ENCODE data around the gene AKIRIN1. TPM values are rescaled to one million over a fixed set of nuclear protein-coding genes. Genes with fewer than 3 reads are reported as not detected.
A peak's percentile ranks its signal among the peaks of the same experiment; 100 is the strongest.
"Not testable (repeated sequence)": the region's sequence is repeated elsewhere in the genome, so short reads cannot be mapped to it uniquely, and the experiment has no call there.

AKIRIN1 gene
- total RNA-seq, 1 donor from 2014 or later = 26.1 TPM

DNA sequence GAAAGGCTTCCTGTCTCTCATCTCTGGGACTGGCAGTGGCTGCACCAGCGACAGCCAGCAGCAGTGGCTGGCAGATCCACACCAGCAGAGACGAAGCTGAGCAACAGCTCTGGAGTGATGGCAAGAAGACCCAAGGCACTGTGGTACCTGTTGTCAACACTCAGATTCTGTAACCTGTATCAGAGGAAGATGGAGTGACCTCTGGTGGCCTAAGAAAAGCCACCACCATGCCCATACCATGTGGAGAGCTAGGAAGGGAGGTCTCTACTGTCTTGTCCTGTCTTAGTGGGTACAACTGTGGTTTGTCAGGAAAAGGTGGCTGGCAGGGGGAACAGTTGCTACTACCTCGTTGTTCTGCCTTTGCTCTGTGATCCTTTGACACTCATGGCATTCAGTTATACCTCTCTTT is 26.9 kb upstream of the AKIRIN1 start:
- H3K9ac ChIP-seq (ENCODE audit: low read depth in 1 of 3, low read length in 3 of 3) = no peak overlapping the region
- H3K27ac ChIP-seq (ENCODE audit: low read depth, low read length) = no peak overlapping the region
- no peaks in the 10 kb centered on the region for H3K4me1 ChIP-seq (ENCODE audit: control insufficient read depth in 3 of 3, insufficient read depth in 3 of 3, low read length in 3 of 3)
- H3K27me3 ChIP-seq (ENCODE audit: control insufficient read depth in 3 of 3, insufficient read depth in 3 of 3, low read length in 3 of 3) = no peaks in the 10 kb centered on the region
- no peaks in the 10 kb centered on the region for H3K36me3 ChIP-seq (ENCODE audit: control insufficient read depth in 3 of 3, insufficient read depth in 3 of 3, low read length in 3 of 3)
- no peak overlapping the region for H3K4me3 ChIP-seq (ENCODE audit: low read length in 3 of 3)
- H3K9me3 ChIP-seq (ENCODE audit: control insufficient read depth in 3 of 3, low read length in 3 of 3) = no peaks in the 10 kb centered on the region

DNA sequence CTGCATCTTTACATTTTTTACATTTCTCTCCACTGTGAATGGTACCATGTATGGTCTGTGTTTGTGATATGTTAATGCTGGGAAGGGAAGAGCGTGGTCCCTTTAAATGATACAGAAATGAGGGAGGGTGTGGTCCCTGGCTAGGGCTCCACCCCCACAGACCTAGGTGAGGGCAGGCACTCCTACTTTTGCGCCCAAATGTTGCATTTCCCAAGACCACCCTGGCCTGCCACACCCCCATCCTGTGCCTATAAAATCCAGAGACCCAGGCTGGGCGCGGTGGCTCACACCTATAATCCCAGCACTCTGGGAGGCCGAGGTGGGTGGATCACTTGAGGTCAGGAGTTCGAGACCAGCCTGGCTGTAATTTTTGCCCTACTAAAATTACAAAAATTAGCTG is 17.9 kb upstream of the AKIRIN1 start:
- not testable (repeated sequence) for H3K4me1 ChIP-seq (ENCODE audit: control insufficient read depth in 3 of 3, insufficient read depth in 3 of 3, low read length in 3 of 3); H3K36me3 ChIP-seq (ENCODE audit: control insufficient read depth in 3 of 3, insufficient read depth in 3 of 3, low read length in 3 of 3); H3K27me3 ChIP-seq (ENCODE audit: control insufficient read depth in 3 of 3, insufficient read depth in 3 of 3, low read length in 3 of 3); H3K27ac ChIP-seq (ENCODE audit: low read depth, low read length); H3K9ac ChIP-seq (ENCODE audit: low read depth in 1 of 3, low read length in 3 of 3); H3K9me3 ChIP-seq (ENCODE audit: control insufficient read depth in 3 of 3, low read length in 3 of 3); H3K4me3 ChIP-seq (ENCODE audit: low read length in 3 of 3)

DNA sequence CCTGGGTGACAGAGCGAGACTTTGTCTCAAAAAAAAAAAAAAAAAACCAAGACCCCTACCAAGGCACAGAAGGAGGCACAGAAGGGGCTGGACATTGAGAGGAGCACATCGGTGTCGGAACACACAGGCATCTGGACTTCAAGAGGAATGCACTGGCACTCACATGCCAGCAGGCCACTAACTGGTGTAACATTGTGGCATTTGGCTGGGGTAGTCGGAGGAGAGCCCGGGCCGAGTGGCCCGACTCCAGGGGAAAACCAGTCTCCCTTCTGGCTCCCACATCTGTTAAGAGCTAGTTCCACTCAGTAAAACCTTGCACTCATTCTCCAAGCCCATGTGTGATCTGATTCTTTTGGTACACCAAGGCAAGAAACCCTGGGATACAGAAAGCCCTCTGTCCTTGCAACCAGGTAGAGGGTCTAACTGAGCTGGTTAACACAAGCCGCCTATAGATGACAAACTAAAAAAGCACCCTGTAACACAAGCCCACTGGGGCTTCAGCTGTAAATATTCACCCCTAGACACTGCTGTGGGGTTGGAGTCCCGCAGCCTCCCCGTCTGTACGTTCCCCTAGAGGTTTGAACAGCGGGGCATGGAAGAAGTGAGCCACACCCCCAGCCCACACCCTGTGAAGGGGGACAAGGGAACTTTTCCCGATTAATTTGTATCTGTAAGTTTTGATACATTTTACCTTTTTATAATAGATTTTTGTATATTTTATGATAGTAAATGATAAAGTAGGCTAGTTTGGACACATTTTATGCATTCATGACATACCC is 17.2 kb upstream of the AKIRIN1 start:
- no peak overlapping the region for H3K9ac ChIP-seq (ENCODE audit: low read depth in 1 of 3, low read length in 3 of 3)

DNA sequence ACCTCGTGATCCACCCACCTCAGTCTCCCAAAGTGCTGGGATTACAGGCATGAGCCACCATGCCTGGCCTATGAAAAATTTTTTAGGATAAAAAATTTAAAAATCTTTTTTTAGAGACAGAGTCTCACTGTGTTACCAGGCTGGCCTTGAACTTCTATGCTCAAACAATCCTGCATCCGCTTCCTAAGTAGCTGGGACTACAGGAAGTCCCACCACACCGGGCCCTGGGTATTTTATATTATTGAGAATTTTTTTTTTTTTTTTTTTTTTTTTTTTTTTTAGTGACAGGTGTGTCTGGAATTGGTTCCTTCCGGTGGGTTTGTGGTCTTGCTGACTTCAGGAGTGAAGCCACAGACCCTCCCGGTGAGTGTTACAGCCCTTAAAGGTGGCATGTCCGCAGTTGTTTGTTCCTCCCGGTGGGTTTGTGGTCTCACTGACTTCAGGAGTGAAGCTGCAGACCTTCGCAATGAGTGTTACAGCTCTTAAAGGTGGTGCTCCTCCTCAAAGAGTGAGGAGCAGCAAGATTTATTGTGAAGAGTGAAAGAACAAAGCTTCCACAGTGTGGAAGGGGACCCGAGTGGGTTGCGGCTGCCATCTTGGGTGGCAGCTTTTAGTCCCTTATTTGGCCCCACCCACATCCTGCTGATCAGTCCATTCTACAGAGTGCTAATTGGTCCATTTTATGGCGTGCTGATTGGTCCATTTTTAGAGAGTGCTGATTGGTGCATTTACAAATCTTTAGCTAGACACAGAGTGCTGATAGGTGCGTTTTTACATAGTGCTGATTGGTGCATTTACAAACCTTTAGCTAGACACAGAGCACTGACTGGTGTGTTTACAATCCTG is 13.5 kb upstream of the AKIRIN1 start:
- not testable (repeated sequence) for H3K27ac ChIP-seq (ENCODE audit: low read depth, low read length); H3K27me3 ChIP-seq (ENCODE audit: control insufficient read depth in 3 of 3, insufficient read depth in 3 of 3, low read length in 3 of 3); H3K4me1 ChIP-seq (ENCODE audit: control insufficient read depth in 3 of 3, insufficient read depth in 3 of 3, low read length in 3 of 3); H3K4me3 ChIP-seq (ENCODE audit: low read length in 3 of 3); H3K9ac ChIP-seq (ENCODE audit: low read depth in 1 of 3, low read length in 3 of 3); H3K36me3 ChIP-seq (ENCODE audit: control insufficient read depth in 3 of 3, insufficient read depth in 3 of 3, low read length in 3 of 3); H3K9me3 ChIP-seq (ENCODE audit: control insufficient read depth in 3 of 3, low read length in 3 of 3)

More for the DNA sequence above, 17.2 kb upstream of the AKIRIN1 start:
- H3K4me3 ChIP-seq (ENCODE audit: low read length in 3 of 3) = no peak overlapping the region
- H3K36me3 ChIP-seq (ENCODE audit: control insufficient read depth in 3 of 3, insufficient read depth in 3 of 3, low read length in 3 of 3) = no peaks in the 10 kb centered on the region
- H3K4me1 ChIP-seq (ENCODE audit: control insufficient read depth in 3 of 3, insufficient read depth in 3 of 3, low read length in 3 of 3) = peaks cover 0 to 3% (median 0%) of the 10 kb centered on the region in 3 donors
- H3K9me3 ChIP-seq (ENCODE audit: control insufficient read depth in 3 of 3, low read length in 3 of 3) = no peaks in the 10 kb centered on the region
- no peak overlapping the region for H3K27ac ChIP-seq (ENCODE audit: low read depth, low read length)
- no peaks in the 10 kb centered on the region for H3K27me3 ChIP-seq (ENCODE audit: control insufficient read depth in 3 of 3, insufficient read depth in 3 of 3, low read length in 3 of 3)

DNA sequence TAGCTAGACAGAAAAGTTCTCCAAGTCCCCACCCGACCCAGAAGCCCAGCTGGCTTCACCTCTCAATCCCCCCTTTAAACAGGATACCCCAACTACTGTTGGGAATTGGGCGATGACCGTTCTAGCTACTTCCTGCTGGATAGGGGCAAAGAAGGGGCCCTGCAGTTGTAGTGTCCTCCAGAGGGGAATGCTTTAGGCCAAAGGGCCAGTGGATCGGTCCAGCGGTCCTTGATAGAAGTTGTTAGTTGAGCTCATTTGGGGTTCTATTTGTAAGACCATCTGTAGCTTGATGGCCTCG is 12.9 kb upstream of the AKIRIN1 start:
- not testable (repeated sequence) for H3K9me3 ChIP-seq (ENCODE audit: control insufficient read depth in 3 of 3, low read length in 3 of 3); H3K27ac ChIP-seq (ENCODE audit: low read depth, low read length); H3K27me3 ChIP-seq (ENCODE audit: control insufficient read depth in 3 of 3, insufficient read depth in 3 of 3, low read length in 3 of 3); H3K4me3 ChIP-seq (ENCODE audit: low read length in 3 of 3); H3K9ac ChIP-seq (ENCODE audit: low read depth in 1 of 3, low read length in 3 of 3); H3K36me3 ChIP-seq (ENCODE audit: control insufficient read depth in 3 of 3, insufficient read depth in 3 of 3, low read length in 3 of 3); H3K4me1 ChIP-seq (ENCODE audit: control insufficient read depth in 3 of 3, insufficient read depth in 3 of 3, low read length in 3 of 3)

DNA sequence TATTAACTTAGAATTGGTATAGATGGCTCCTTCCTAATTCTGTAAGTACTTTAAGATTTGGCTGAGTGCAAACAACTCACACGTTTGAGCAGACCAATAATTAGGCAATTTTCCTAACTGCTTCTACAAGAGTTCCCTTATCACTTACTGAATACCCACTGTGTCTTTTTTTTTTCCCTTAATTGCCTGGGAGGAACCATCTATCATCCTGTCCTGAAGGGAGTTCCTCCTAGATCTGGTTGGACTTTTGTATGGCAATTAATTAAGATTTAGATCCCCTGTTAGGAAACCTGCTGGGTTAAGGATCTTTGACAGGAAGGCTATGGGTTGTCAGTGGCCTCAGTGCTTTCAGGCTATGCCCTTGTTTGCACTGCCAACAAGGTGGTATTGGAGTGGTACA is 11.7 kb upstream of the AKIRIN1 start:
- not testable (repeated sequence) for H3K9me3 ChIP-seq (ENCODE audit: control insufficient read depth in 3 of 3, low read length in 3 of 3); H3K27me3 ChIP-seq (ENCODE audit: control insufficient read depth in 3 of 3, insufficient read depth in 3 of 3, low read length in 3 of 3); H3K4me3 ChIP-seq (ENCODE audit: low read length in 3 of 3); H3K36me3 ChIP-seq (ENCODE audit: control insufficient read depth in 3 of 3, insufficient read depth in 3 of 3, low read length in 3 of 3); H3K4me1 ChIP-seq (ENCODE audit: control insufficient read depth in 3 of 3, insufficient read depth in 3 of 3, low read length in 3 of 3); H3K27ac ChIP-seq (ENCODE audit: low read depth, low read length); H3K9ac ChIP-seq (ENCODE audit: low read depth in 1 of 3, low read length in 3 of 3)

DNA sequence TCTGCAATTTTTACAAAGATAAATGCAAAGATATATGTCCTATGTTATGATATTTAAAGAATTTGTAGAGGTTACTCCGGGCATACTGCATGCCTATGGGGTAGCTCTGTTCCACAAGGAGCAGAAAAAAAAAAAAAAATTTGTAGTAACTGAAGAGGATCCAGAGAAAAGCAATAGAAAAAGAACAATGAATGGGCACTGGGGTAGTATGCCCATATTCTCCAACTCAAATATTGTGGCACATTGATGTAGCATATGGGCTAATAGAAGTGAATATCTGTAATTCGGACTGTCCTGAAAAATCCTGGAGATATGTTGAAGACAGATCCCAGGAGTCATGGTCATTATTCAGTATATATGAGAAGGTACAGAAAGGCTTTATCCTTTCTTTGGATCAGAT is 1.1 kb upstream of the AKIRIN1 start:
- H3K9ac ChIP-seq (ENCODE audit: low read depth in 1 of 3, low read length in 3 of 3) = no peak overlapping the region
- H3K4me3 ChIP-seq (ENCODE audit: low read length in 3 of 3) = no peak overlapping the region
- no peaks in the 10 kb centered on the region for H3K36me3 ChIP-seq (ENCODE audit: control insufficient read depth in 3 of 3, insufficient read depth in 3 of 3, low read length in 3 of 3)

DNA sequence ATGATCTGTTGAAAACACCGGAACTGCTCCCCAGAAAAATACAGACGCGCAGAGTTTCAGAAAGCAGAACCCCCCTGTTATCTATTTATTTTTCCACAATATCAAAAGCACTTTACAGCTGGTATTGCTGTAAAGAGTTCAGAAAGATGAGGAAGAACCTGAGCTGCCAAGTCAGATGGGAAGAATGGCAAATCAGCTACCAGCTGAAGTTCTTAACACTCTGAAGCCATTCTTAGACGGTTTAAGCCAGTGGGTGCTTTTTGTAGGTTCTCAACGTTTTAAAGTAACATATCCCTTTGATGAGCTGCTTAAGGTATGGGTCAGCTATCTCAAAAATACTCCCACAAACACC is 714 bp upstream of the AKIRIN1 start:
- peak overlapping the region; percentile 70 to 82 (median 80) for H3K9ac ChIP-seq (ENCODE audit: low read depth in 1 of 3, low read length in 3 of 3)
- H3K4me3 ChIP-seq (ENCODE audit: low read length in 3 of 3) = peak overlapping the region; percentile 56 to 86 (median 77)
- peaks cover 10 to 15% (median 13%) of the 10 kb centered on the region in 3 donors for H3K4me1 ChIP-seq (ENCODE audit: control insufficient read depth in 3 of 3, insufficient read depth in 3 of 3, low read length in 3 of 3)
- H3K9me3 ChIP-seq (ENCODE audit: control insufficient read depth in 3 of 3, low read length in 3 of 3) = no peaks in the 10 kb centered on the region
- no peaks in the 10 kb centered on the region for H3K27me3 ChIP-seq (ENCODE audit: control insufficient read depth in 3 of 3, insufficient read depth in 3 of 3, low read length in 3 of 3)
- H3K27ac ChIP-seq (ENCODE audit: low read depth, low read length) = peak overlapping the region; percentile 64
- peaks cover 0 to 2% (median 0%) of the 10 kb centered on the region in 3 donors for H3K36me3 ChIP-seq (ENCODE audit: control insufficient read depth in 3 of 3, insufficient read depth in 3 of 3, low read length in 3 of 3)

More for the DNA sequence above, 1.1 kb upstream of the AKIRIN1 start:
- no peaks in the 10 kb centered on the region for H3K9me3 ChIP-seq (ENCODE audit: control insufficient read depth in 3 of 3, low read length in 3 of 3)
- no peaks in the 10 kb centered on the region for H3K27me3 ChIP-seq (ENCODE audit: control insufficient read depth in 3 of 3, insufficient read depth in 3 of 3, low read length in 3 of 3)
- H3K27ac ChIP-seq (ENCODE audit: low read depth, low read length) = peak overlapping the region; percentile 64
- peaks cover 10 to 15% (median 13%) of the 10 kb centered on the region in 3 donors for H3K4me1 ChIP-seq (ENCODE audit: control insufficient read depth in 3 of 3, insufficient read depth in 3 of 3, low read length in 3 of 3)

DNA sequence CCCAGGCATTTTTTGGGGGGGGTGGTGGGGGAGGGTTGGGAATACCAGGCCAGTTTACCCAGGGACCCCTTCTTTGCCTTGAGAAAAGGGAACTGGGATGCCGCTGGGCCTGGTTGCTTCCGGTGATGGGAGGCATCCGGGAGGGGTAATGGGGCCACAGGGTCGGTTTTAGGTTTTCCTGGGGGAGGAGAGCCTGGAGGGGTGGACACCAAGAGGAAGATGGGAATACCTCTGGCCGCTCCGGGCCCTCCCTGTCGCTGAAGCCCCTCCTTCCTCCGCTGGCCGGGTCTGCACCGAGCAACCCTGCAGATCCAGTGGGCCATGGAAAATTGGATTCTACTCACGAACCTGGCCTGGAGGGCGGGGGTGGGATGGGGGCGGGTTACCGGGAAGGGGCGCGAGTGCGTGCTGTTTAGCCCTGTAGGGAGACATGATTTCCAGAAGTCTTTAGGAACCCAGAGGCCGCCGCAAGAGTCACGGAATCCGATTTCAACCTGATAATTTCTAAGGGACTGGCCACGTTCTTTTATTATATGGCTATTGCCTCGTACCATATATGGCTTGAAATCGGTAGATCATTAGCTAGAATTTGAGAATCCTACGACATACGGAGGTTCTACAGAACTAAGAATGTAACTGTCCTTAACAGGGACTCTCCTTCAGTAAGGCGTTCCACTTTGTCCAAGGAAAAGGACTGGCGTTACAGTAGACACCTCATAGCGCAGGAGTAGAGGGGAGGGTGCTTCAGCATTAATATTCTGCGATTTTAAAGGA is 749 bp downstream of the AKIRIN1 start:
- peaks cover 10 to 18% (median 15%) of the 10 kb centered on the region in 3 donors for H3K4me1 ChIP-seq (ENCODE audit: control insufficient read depth in 3 of 3, insufficient read depth in 3 of 3, low read length in 3 of 3)
- H3K9ac ChIP-seq (ENCODE audit: low read depth in 1 of 3, low read length in 3 of 3) = peak overlapping the region; percentile 75 to 85 (median 76)
- H3K4me3 ChIP-seq (ENCODE audit: low read length in 3 of 3) = peak overlapping the region; percentile 77 to 85 (median 80)
- no peaks in the 10 kb centered on the region for H3K27me3 ChIP-seq (ENCODE audit: control insufficient read depth in 3 of 3, insufficient read depth in 3 of 3, low read length in 3 of 3)
- peaks cover 0 to 4% (median 1%) of the 10 kb centered on the region in 3 donors for H3K36me3 ChIP-seq (ENCODE audit: control insufficient read depth in 3 of 3, insufficient read depth in 3 of 3, low read length in 3 of 3)
- peak overlapping the region; percentile 84 for H3K27ac ChIP-seq (ENCODE audit: low read depth, low read length)
- H3K9me3 ChIP-seq (ENCODE audit: control insufficient read depth in 3 of 3, low read length in 3 of 3) = no peaks in the 10 kb centered on the region

Data from skeletal muscle tissue (tissue), 4 donors.